Melanocyte of skin (primary cell): ENCODE results near the gene CLEC2B. TPM values are rescaled to one million over a fixed set of nuclear protein-coding genes. Genes with fewer than 3 reads are reported as not detected.

Experiments used
- total RNA-seq, 2 donors: library from RNA; depleted of rRNA; stranded (reverse); fragments of >200 nt; gene quantifications; 2 replicates each; pipeline ENCODE4 v1.2.3, GENCODE V29; 2012

Gene CLEC2B
- total RNA-seq: 10 to 100 TPM in 1 of 2 donors, 1 to 10 TPM in 1; 4.7 to 11.4 TPM

GRCh38 chr12:9869307-9870161, at the start of gene CLEC2B:
Gene CLEC2B (minus strand): TSS chr12:9869354.

GRCh38 chr12:9881246-9881645, 12.1 kb upstream of the CLEC2B start, which contains the start of gene KLRF2:
Gene KLRF2 (plus strand): TSS chr12:9881489. CDS start chr12:9881596, 107 bp downstream.

GRCh38 chr12:9827209-9827888, 41.8 kb downstream of the CLEC2B start, which contains the start of gene KLRF1:
Gene KLRF1 (plus strand): TSS chr12:9827481. CDS start chr12:9827545, 64 bp downstream.

Other genes with a start within 250 kb of the CLEC2B start
- gene CLEC2D, start 199.6 kb downstream of the CLEC2B start, total RNA-seq: 1 to 10 TPM; 5.7 to 6.2 TPM
- gene CLECL1, start 136.3 kb downstream of the CLEC2B start, total RNA-seq: not detected
- not detected for gene CD69, start 108.5 kb downstream of the CLEC2B start, total RNA-seq
- gene KLRF1, start 41.9 kb downstream of the CLEC2B start, total RNA-seq: under 1 TPM in 1 of 2 donors, not detected in 1; 0.69 TPM
- gene KLRF2, start 12.1 kb upstream of the CLEC2B start, total RNA-seq: not detected
- gene CLEC2A, start 63.0 kb upstream of the CLEC2B start, total RNA-seq: not detected
- not detected for gene CLEC12A, start 102.1 kb upstream of the CLEC2B start, total RNA-seq
- gene CLEC1B, start 129.8 kb upstream of the CLEC2B start, total RNA-seq: under 1 TPM in 1 of 2 donors, not detected in 1; under 0.01 TPM
- gene CLEC12B, start 141.3 kb upstream of the CLEC2B start, total RNA-seq: not detected
- gene CLEC9A, start 161.3 kb upstream of the CLEC2B start, total RNA-seq: not detected
- under 1 TPM; under 0.01 to 0.33 TPM for gene CLEC1A, start 229.6 kb upstream of the CLEC2B start, total RNA-seq